Uterus (tissue), 2 donors: ENCODE measurements around the gene PTPRH.

Experiments used
- POLR2A ChIP-seq, 2 donors: fragments of 450-650 bp; IDR thresholded peaks; one replicate each; pipeline ENCODE4 v1.6.1; 2016; ENCODE audit warnings: antibody characterized with exemption in 2 of 2, mild to moderate bottlenecking in 1 of 2, moderate library complexity in 1 of 2
- TF ChIP-seq, protein P1 (sequence below), 4 experiments: fragments of 200-600 bp in 2 of 4; fragments of 450-650 bp in 2 of 4; sonication (generic) in 2 of 4; IDR thresholded peaks; one replicate each; pipeline ENCODE4 v1.5.1; 2016 to 2019; ENCODE audit warnings: antibody characterized with exemption in 4 of 4, mild to moderate bottlenecking in 2 of 4, moderate library complexity in 1 of 4

DNA sequence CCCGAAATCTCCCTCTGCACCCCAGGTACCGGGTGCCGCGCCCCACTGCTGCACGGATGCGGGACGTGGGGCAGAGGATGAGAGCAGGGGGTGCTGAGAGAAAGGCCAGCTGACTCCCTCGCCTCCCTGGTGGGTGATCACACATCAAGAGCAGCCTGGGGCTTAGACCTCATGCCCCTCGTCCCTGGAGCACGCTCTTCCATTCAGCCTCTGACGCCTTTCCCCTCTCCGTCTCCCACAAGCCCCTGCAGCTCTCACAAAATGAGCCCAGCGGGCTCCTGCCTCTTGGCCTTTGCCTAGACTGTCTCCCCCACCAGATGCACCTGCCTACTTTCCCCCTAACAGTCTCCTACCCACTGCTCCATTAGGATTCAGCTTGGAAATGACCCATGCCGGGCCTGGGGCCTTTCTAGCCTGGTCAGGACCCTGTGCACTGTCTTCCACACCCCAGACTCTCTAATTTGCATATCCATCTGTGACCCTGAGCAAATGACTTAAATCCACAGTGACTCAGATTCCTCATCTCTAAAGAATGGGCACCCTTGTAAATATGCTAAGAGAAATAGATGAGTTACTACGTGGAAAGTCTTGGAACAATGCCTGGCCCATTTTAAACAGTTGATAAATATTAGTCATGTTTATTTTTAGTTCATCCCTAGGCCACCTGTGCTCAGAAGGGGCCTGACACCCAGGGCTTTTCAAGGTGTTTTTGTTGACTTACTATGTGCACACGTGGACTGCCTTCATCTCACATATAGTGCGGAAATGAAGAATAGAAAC, 582 bp upstream of the PTPRH start:
- TF ChIP-seq, protein P1, sequence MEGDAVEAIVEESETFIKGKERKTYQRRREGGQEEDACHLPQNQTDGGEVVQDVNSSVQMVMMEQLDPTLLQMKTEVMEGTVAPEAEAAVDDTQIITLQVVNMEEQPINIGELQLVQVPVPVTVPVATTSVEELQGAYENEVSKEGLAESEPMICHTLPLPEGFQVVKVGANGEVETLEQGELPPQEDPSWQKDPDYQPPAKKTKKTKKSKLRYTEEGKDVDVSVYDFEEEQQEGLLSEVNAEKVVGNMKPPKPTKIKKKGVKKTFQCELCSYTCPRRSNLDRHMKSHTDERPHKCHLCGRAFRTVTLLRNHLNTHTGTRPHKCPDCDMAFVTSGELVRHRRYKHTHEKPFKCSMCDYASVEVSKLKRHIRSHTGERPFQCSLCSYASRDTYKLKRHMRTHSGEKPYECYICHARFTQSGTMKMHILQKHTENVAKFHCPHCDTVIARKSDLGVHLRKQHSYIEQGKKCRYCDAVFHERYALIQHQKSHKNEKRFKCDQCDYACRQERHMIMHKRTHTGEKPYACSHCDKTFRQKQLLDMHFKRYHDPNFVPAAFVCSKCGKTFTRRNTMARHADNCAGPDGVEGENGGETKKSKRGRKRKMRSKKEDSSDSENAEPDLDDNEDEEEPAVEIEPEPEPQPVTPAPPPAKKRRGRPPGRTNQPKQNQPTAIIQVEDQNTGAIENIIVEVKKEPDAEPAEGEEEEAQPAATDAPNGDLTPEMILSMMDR (IDR thresholded peaks at IDR 0.05), result no peak
- no peak for TF ChIP-seq POLR2A (IDR thresholded peaks at IDR 0.05)
